ENCODE results near the gene ABR.

ABR gene

DNA sequence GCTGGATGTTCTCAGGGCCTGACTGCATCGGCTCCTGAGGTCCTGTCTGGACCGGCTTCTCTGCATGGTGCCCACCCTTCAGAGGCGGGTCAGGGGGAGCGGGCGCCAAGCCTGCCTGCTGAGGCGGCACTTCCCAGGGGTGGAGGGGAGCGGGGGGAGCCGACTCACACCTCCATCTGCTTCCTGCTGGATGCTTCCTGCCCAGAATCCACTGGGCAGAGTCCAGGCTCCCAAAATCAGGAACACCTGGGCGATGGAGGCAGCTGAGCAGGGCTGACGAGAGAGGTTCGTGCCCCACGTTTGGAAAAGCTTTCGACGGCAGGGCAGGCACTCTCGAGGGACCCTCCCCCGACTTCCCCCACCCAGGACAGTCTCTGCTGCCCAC lies 140.7 kb downstream of the ABR start:
- H3K4me3 ChIP-seq (ENCODE audit: low read depth, low read length): no peak overlapping the region
- TF ChIP-seq, protein P1, sequence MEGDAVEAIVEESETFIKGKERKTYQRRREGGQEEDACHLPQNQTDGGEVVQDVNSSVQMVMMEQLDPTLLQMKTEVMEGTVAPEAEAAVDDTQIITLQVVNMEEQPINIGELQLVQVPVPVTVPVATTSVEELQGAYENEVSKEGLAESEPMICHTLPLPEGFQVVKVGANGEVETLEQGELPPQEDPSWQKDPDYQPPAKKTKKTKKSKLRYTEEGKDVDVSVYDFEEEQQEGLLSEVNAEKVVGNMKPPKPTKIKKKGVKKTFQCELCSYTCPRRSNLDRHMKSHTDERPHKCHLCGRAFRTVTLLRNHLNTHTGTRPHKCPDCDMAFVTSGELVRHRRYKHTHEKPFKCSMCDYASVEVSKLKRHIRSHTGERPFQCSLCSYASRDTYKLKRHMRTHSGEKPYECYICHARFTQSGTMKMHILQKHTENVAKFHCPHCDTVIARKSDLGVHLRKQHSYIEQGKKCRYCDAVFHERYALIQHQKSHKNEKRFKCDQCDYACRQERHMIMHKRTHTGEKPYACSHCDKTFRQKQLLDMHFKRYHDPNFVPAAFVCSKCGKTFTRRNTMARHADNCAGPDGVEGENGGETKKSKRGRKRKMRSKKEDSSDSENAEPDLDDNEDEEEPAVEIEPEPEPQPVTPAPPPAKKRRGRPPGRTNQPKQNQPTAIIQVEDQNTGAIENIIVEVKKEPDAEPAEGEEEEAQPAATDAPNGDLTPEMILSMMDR (IDR thresholded peaks at IDR 0.05; ENCODE audit: borderline replicate concordance, insufficient read depth, low read depth, low read length): no peak

DNA sequence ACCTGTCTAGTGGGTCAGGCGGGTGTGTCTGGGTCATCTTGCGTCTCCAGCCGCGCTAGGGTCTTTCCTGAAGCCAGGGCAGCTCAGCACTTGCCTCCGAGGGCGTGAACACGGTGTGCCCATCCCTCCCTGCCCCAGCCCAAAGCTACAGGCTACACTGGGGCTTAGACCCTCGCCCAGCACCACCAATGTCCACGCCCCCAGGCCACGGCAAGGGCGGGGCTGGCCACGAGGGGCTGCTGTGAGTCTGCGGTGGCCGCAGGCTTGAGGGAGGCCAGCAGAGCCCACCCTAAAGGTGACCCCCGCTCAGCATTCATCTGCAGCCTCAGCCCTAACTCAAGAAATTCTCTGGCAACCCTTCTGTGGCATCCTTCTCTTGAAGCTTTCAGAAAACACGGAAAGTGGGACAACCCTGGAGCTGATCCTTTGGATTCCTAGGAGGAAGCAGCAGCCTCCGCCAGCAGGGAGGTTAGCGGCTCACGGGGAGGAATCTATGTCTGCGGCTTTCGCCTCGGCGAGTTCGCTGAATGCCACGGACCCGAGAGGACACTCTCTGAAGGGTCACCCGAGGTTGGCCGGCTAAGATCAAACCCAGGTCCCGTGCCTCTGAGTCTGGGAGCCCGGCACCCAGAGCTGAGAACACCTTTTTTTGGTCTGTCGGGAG lies 141.2 kb downstream of the ABR start:
- no peak overlapping the region for H3K4me3 ChIP-seq (ENCODE audit: low read depth, low read length)
- TF ChIP-seq, protein P1 (IDR thresholded peaks at IDR 0.05; ENCODE audit: borderline replicate concordance, insufficient read depth, low read depth, low read length): no peak

DNA sequence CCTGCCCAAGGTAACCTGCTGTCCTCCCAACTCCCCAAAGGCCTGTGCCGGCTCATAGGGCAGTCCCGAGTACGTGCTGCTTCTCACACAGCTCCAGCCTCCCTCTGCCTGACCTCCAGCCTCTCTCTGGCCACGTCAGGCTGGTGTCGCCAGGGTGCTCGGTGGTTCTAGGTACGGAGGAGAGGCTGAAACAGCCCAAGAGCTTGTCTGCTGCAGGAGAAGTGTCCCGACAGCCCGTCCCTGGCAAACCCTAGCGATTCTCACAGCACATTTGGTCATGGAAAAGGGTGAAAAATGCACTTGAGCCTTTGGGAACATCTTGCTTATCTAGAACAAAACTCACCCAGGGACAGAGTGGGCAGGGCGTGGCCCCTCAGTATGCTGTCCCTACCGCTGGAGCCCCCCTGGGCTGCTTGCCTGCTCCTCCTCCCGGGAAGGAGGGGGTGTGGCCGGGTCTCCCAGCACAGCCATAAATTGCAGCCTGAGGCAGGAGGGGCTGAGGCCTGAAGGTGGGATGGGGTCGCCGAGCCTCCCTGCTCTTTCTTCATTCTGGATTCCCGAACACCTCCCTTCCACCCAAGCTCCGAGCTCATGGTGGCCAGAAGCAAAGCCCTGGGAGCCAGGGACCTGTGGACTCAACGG lies 142.4 kb downstream of the ABR start:
- no peak overlapping the region for H3K4me3 ChIP-seq (ENCODE audit: low read depth, low read length)
- TF ChIP-seq, protein P1 (IDR thresholded peaks at IDR 0.05; ENCODE audit: borderline replicate concordance, insufficient read depth, low read depth, low read length): no peak

DNA sequence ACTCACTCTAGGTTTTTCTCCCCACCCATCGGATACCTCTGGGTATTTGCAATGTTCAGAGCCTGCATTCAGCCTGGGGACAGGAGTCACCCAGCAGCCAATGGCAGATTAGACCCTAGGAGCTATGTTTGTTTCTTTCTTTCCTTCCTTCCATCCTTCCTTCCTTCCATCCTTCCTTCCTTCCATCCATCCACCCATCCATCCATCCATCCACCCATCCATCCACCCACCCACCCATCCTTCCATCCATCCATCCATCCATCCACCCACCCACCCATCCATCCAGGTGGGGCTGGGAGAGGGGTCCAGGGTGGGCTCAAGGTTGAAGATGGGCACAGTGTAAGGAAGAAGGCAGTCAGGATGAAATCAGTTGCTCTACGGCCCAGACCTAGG lies 142.9 kb downstream of the ABR start:
- TF ChIP-seq, protein P1 (IDR thresholded peaks at IDR 0.05; ENCODE audit: borderline replicate concordance, insufficient read depth, low read depth, low read length): no peak
- H3K4me3 ChIP-seq (ENCODE audit: low read depth, low read length): no peak overlapping the region

DNA sequence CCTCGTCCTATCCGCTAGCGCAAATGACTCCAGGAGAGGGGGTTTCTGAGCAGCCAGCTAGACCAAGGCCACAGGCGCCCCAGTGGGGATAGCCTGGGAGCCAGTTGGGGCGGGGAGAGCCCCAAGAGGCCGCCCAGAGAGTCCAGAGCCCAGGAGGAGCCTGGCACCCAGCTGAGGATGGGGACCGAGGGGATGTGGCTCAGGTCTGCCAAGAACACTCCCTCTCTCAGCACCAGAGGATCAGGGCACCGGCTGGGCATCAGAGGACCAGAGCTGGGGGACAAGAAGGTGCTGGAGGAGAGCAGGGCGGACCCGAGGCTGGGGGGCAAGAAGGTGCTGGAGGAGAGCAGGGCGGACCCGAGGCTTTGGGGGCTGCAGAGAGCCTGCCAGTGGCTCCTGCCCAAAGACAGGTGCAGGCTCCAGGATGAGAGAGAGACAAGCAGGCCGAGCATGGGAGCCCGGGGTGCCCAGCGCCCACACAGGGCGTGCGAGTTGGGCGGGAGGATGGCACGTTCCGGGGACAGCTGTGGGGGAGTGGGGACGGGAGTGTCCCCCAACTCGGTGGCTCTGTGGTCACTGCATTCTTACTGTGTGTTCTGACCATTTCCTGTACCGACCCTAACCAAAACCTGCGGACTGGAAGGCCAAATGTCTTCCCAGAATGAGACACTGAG lies 143.5 kb downstream of the ABR start:
- H3K4me3 ChIP-seq (ENCODE audit: low read depth, low read length): no peak overlapping the region
- TF ChIP-seq, protein P1 (IDR thresholded peaks at IDR 0.05; ENCODE audit: borderline replicate concordance, insufficient read depth, low read depth, low read length): no peak

DNA sequence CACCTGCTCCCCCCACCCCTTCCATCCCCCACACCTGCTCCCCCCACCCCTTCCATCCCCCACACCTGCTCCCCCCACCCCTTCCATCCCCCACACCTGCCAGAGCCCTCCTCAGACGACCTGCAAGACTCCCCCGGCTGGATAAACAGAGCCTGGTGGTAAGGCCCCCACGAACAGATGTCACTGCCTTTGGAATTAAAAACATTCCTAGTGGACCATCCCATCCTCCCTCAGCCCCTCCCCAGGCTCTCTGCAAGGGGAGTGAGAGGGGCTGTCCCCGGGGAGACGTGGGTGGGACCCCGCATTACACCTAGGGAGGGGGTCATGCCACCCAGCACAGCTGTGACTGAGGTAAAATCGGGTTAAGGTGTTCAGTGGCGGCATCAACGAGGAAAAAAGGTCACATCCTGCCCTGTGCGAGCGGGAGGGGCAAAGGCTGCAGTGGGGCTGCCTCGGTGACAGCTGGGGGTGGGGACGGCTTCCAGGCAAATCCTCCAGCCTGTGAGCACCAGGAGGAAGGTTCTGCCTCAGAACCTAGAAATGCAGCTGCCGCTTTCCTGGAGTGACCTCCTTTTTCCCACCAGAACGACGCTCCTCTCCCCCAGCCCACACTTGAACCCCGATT lies 144.1 kb downstream of the ABR start:
- H3K4me3 ChIP-seq (ENCODE audit: low read depth, low read length): no peak overlapping the region
- TF ChIP-seq, protein P1 (IDR thresholded peaks at IDR 0.05; ENCODE audit: borderline replicate concordance, insufficient read depth, low read depth, low read length): no peak

All from GM12875 (cell line).